ENCODE measurements around the gene SPSB3.

The SPSB3 gene

GRCh38 chr16:1782408-1783264, at the start of gene SPSB3, which contains the start of gene NUBP2:
Gene SPSB3, minus strand, starts transcription at chr16:1782571. Its CDS starts 1,088 bp downstream, at chr16:1781483.
Gene NUBP2, plus strand, starts transcription at chr16:1782960. Its CDS starts 61 bp downstream, at chr16:1783021.
- peak; percentile 99 for DNase-seq (ENCODE audit: low spot score)

DNA sequence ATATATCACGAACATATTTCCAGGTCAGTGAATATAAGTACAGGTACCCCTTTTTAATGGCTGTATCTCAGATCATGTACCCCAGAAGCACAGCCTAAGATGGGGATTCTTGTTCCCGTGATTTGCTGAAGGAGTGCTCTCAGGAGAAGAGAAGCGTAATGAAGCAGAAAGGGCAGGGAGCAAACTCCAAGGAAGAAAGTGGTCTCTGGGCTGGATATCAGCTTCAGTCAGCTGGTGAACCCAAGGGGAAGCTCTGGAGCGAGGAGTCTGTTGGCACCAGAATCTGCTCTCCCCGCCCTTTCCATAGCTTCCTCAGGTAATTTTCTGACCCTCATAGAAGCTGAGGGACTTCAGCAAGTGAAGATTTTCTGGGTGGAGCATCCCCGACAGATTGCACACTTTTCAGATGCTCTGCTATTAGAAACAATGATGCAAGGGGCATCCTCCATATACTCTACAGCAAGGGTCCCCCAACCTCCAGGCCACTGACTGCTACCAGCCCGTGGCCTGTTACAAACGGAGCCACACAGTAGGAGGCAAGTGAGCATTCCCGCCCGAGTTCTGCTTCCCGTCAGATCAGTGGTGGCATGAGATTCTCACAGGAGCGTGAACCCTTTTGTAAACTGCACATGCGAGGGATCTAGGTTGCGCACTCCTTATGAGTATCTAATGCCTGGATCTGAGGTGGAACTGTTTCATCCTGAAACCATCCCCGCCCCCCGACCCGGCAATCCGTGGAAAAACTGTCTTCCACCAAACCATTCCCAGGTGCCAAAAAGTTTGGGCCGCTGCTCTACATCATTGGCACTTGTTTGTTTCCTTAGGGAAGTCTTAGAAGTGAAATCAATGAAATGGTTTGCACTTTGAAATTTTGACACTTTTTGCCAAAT, 49.1 kb upstream of the SPSB3 start:
- DNase-seq (ENCODE audit: low spot score): no peak

DNA sequence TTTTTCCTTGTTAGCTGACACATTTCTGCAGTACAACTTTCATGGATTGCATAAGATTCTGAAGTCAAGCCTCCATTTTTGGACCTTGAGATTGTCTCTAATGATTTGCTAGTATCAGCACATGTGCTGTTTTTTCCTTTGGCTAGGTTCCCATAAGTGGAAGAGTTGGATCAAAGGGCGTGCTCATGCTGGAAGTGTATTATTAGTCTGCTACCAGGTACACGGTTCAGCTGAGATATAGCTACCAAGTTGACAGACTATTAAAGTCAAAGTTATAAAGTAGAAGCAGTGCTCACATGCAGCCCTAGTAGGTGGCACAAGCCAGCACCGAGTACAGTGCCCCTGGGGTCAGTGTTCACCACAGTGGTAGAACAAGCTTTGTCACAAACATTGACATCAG, 47.8 kb upstream of the SPSB3 start:
- DNase-seq (ENCODE audit: low spot score): no peak

- no peak for DNase-seq (ENCODE audit: low spot score)
These were observed 46.5 kb upstream of the SPSB3 start for GRCh38 chr16:1828645-1829410.

- DNase-seq (ENCODE audit: low spot score): peak; percentile 100
These were observed 44.6 kb upstream of the SPSB3 start, which contains the start of the genes FAHD1 and HAGH for GRCh38 chr16:1826691-1827573. Gene FAHD1, plus strand, starts transcription at chr16:1827206. Its CDS starts 33 bp downstream, at chr16:1827239. Gene HAGH, minus strand, starts transcription at chr16:1826825. Its CDS starts 38 bp downstream, at chr16:1826787.

GRCh38 chr16:1825864-1826690, 43.7 kb upstream of the SPSB3 start:
- DNase-seq (ENCODE audit: low spot score): peak; percentile 61

GRCh38 chr16:1825381-1825863, 43.1 kb upstream of the SPSB3 start:
- DNase-seq (ENCODE audit: low spot score): no peak

- peak; percentile 27 for DNase-seq (ENCODE audit: low spot score)
These were observed 41.5 kb upstream of the SPSB3 start for GRCh38 chr16:1823821-1824220.

DNA sequence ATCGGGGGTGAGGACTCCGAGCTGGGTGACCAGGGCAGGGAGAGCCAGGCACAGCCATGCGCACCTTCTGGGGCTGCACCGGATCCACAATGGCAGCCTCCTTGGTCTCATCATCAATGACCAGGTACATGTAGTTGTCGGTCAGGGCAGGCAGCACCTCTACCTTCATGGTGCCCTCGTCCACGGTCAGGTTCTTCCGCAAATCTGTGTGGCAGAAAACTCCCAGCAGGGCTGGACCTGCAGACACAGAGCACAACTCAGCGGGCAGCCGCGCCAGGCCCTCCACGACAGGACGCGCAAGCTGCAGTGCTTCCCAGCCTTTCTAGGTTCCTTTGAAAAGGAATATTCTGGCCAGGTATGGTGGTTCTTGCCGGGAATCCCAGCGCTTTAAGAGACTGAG, 40.4 kb upstream of the SPSB3 start:
- DNase-seq (ENCODE audit: low spot score): no peak

DNA sequence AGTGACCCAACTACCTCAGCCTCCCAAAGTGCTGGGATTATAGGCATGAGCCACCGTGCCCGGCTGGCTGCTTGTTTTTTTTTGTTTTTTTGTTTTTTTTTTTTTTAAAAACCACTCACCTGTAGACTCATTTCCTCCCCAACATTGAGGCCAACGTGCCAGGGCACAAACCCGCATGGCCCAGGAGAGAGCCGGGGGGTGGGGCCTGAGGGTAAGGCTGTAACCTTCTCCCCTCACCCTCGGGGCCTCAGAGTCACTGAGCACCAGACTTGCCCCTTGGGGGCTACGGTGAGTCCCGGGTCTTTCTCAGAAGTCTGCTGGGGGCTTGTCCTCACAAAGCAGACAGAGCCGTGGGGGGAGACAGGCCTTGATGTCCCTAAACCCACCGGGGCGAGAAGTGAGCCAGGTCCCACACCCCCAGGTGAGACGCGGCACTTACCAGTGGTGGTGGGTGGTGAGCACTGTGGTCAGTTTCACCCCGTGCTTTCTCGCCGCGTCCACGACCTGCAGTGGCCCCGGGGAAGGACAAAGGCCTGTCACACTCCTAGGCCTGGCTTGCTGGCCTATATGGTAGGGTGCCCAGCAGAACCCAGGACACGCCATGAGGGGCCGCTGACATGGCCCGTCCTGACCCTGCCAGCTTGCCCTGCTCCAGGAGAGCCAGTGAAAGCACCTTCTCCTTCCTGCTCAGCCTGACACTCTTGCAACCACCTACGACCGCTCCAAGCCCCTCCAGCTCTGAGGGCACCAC, 39.7 kb upstream of the SPSB3 start:
- no peak for DNase-seq (ENCODE audit: low spot score)

GRCh38 chr16:1820946-1821290, 38.5 kb upstream of the SPSB3 start:
- DNase-seq (ENCODE audit: low spot score): no peak

DNA sequence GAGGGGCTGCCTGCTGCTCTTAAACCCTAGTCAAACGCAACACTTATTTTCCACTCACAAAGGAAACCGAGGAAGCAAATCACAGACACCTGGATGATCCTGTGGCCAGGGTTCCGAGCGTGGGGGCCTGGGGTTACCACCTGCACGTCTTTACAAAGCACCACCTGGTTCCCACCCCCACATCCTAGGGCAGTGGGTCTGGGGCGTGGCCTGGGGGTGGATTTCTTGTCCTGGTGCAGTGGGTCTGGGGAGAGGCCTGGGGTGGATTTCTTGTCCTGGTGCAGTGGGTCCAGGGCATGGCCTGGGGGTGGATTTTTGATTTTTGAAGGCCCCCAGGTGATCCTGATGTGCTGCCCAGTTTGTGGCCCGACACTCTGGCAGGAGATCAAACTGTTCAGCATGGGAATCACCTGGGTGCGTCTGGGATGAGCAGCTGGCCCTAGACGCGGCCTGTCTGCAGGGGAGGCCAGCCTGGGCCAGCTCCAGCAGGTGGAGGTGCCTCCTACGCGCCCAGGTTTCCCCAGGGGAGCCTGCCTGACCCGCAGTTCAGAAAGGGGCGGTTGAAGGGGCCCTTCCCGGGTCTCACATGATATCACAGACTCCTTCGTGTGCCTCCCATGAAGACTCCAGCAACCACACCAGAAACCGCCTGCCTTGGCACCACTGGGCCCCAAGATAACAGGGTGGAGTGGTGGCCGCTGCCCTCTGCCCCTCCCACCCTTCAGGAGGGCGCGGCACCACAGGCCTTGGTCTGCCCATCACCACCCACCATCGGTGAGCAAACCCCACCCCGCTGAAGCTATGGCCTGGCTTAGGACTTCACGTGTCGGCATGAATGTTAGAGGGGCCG, 38.0 kb upstream of the SPSB3 start:
- DNase-seq (ENCODE audit: low spot score): no peak

DNA sequence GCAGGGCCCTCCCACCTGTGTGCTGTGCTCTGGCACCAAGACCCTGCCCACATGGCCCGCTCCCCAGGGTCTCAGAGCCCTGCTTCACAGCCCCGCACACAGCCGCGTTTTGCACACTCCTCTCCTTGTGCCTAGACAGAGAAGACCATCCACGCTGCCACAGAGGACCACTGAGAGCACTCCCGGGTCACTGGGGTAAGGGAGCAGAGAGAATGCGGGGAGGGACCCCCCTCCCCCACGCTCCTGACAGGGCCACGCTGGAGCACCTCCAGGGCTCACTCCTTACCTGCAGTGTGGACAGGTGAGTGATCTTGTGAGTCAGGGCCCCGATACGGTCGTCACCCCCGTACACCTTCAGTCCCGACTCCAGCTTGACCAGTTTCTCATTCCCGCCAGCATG, 37.2 kb upstream of the SPSB3 start:
- DNase-seq (ENCODE audit: low spot score): no peak

GRCh38 chr16:1818873-1819525, 36.6 kb upstream of the SPSB3 start:
- no peak for DNase-seq (ENCODE audit: low spot score)

DNA sequence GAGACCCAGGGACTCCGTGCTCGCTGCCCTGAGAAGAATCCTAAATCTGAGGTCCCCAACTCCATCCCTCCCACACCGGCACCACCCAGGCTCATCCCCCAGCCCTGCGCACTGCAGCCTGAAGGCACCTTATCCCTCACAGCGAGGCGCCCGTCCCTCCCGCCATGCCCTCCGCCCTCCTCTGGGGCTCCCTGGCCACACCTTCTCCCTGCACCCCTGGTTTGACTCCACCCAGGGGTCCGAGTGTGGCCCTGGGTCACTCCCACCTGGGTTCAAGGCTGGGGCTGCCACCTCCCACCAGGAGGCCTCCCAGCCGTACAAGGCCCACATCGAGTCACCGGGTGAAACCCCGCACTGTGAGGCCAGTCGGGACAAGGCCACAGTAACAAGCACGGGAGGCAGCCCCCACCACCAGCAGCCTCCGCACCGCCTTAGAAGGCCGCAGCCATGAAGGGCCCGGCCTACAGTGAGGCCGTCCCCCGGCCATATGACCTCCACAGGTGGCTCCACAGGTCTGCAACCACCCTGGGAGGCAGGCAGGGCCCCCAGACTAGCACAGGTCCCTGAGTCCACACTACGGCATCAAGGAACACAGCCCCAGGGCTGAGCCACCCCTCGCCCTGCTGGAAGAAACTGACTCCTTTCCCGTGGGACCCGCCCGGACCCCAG, 36.0 kb upstream of the SPSB3 start:
- DNase-seq (ENCODE audit: low spot score): no peak

DNA sequence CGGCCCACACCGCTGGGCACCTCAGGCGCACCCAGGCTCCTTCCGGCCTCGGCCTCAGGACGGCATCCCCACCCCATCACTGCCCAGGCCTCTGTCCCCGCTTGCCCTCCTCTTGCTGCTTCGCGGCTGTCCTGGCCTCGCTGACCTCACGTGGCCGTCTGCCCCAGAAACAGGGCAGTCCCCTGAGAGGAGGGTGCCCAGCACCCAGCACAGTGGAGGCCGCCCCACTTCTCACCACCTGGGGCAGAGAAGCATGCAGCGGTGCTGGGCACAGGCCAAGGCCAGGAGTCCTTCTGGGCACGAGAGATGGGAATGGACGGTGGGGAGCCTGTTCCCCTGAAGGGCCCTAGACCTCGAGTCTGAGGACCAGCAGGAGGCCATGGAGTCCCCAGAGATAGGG, 35.3 kb upstream of the SPSB3 start:
- DNase-seq (ENCODE audit: low spot score): no peak

GRCh38 chr16:1817276-1817589, 34.9 kb upstream of the SPSB3 start:
- no peak for DNase-seq (ENCODE audit: low spot score)
